Measurements from ENCODE around the gene EVI5.
"Not testable (repeated sequence)": the region's sequence is repeated elsewhere in the genome, so short reads cannot be mapped to it uniquely, and the experiment has no call there.

Gene EVI5

DNA sequence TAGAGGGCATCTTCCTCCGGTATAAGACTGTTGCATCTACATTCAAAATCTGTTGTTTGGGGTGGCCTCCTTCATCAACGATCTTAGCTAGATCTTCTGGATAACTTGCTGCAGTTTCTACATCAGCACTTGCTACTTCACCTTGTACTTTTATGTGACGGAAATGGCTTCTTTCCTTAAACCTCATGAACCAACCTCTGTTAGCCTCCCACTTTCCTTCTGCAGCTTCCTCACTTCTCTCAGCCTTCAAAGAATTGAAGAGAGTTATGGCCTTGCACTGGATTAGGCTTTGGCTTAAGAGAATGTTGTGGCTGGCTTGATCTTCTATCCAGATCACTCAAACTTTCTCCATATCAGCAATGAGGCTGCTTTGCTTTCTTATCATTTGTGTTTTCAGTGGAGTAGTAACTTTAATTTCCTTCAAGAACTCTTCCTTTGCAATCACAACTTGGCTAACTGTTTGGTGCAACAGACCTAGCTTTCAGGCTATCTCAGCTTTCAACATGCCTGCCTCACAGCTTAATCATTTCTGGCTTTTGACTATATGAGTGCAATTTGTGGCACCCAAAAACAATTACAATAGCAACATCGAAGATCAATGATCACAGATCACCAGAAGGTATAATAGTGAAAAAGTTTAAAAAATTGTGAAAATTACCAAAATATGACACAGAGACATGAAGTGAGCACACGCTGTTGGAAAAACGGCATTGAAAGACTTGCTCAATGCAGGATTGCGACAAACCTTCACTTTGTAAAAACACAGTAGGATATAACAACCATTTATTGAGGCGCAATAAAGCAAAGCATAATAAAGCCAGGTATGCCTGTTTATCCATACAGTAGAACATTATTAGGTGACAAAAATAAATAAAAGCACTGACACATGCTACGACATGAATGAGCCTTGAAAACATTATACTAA lies 241.5 kb downstream of the EVI5 start:
- FAIRE-seq, result no peak
- no peak for DNase-seq (ENCODE audit: insufficient read length)
- TF ChIP-seq POLR2A (IDR thresholded peaks at IDR 0.05; ENCODE audit: low read depth, low read length) (no peak), POLR2AphosphoS5 (IDR thresholded peaks at IDR 0.05; ENCODE audit: low read depth, low read length) (no peak), TAF1 (IDR thresholded peaks at IDR 0.05; ENCODE audit: borderline replicate concordance, low read depth, low read length) (no peak)

DNA sequence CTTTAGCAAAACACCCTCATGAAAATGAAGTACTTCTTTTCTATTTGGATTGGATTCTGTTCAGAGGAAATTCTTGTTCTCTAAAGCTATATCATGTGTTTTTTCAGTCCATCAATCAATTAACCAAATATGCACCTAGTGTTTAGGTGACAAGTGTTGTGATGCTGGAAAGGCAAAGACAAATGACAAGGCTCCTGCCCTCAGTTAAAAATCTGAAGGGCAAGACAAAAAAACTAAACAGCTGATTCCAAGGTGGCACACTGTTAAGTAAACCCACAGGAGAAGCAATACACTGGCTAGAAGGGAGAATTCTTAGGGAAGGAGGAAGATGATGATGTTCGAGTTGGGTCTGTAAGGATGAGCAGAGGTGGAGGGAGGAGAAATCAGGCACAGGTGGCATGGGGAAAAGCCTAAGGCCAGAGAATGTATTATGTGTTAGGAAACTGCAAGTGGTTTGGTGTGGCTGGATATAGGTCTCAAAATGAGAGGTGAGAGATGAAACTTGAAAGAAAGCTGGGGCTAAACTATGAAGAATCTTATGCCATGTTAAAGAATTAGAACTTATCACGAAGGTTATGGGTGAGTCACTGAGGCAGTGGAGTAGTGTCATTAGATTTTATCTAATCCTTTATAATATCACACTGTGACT lies 246.4 kb downstream of the EVI5 start:
- FAIRE-seq (peak; percentile 85), DNase-seq (ENCODE audit: insufficient read length) (peak; percentile 18)
- TF ChIP-seq POLR2A (IDR thresholded peaks at IDR 0.05; ENCODE audit: low read depth, low read length) (peak; percentile 61), POLR2AphosphoS5 (IDR thresholded peaks at IDR 0.05; ENCODE audit: low read depth, low read length) (peak; percentile 57; the same call in 1 of the 2 replicates), TAF1 (IDR thresholded peaks at IDR 0.05; ENCODE audit: borderline replicate concordance, low read depth, low read length) (no peak)

DNA sequence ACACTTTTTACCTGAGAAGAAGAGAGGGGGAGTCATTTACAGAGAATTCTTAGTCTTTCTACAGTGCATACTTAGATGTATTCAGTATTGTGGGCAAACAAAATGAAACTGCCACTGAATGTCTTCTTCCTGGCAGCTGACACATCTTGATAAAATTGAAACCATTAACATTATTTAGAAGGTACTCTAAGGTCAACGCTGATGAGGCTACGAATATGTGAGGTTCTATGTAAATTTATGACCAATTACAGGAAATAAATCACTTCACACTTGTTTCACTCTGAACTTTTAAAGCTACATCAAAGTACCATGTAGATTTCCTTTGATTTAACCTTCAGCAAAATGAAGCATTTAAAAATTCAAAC lies 246.9 kb downstream of the EVI5 start:
- TF ChIP-seq TAF1 (IDR thresholded peaks at IDR 0.05; ENCODE audit: borderline replicate concordance, low read depth, low read length) (no peak), POLR2AphosphoS5 (IDR thresholded peaks at IDR 0.05; ENCODE audit: low read depth, low read length) (no peak), POLR2A (IDR thresholded peaks at IDR 0.05; ENCODE audit: low read depth, low read length) (no peak)
- DNase-seq (ENCODE audit: insufficient read length), result no peak
- peak; percentile 78 for FAIRE-seq

DNA sequence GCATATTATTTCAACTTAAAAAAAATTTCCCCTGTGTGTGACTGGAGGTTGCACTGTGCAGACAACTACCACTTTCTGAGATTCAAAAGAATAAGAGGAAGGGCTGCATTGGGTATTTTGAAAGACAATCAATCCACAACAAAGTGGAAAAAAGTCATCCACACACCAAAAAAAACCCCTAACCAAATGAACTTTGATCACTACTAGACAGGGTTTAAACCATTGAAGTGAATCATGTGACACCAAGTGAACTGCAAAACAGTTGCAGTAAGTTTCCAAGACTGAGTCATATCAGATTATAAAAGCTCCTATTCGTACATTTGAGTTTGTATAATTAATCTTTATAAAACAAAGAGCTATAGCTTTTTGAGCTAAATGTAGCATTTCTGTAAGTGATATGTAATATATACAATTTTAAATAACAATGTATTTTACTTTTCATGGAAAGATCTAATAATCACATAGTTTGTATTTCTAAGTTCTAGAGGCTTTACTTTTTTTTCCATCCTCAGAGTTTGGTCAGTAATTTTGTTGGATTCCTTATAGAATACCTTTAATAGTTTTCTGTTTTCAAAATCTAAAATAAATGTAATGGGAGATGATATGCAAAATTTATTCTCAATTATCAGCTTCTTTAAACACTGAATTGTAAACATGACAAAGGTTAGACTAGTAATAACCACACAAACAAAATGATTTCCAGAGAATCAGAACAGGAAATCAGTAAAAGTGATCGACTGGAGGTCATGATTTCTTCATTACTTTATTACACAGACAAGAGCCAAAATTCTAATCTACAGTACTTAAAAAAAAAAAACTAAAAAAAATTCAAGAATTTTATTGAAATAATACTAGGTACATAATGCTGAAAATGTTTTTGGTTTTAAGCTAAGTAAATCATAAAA lies 247.7 kb downstream of the EVI5 start:
- TF ChIP-seq POLR2A (IDR thresholded peaks at IDR 0.05; ENCODE audit: low read depth, low read length) (no peak), TAF1 (IDR thresholded peaks at IDR 0.05; ENCODE audit: borderline replicate concordance, low read depth, low read length) (no peak), POLR2AphosphoS5 (IDR thresholded peaks at IDR 0.05; ENCODE audit: low read depth, low read length) (no peak)
- FAIRE-seq (peak; percentile 68), DNase-seq (ENCODE audit: insufficient read length) (no peak)

DNA sequence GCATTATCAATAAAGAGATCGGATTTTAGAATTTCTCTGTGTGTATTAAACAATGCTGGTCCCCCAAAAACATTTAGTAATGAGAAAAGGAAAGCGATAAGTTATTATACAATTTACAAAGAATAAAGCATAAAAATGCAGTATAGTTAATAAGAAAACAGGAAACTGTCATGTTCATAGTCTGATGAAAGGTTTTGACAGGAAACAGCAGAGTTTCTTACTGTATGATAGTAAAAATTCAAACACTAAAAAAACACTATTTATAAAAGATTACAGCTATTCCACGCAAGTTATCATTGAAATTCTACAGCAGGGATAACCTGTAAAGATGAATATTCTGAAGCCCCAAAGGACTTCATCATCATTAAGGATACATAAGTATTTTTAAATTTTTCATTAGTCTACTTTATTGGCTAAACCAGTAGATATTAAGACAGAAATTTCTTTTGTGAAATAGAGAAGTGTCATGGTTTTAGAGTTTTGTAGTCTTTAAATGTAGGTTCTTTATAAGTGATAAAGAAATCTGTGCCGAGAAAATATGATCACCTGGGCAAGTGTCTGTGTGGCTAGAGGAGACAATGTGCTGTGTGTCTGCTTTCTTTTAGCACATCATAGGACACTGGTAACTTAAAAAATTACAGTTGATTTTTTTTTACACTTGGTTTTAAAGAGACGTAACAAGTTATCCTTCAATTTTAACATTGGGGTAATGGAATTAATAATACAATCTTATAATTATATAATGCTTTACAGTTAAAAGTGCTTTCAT lies 248.5 kb downstream of the EVI5 start:
- TF ChIP-seq POLR2A (IDR thresholded peaks at IDR 0.05; ENCODE audit: low read depth, low read length), result no peak
- no peak for TF ChIP-seq POLR2AphosphoS5 (IDR thresholded peaks at IDR 0.05; ENCODE audit: low read depth, low read length)
- no peak for TF ChIP-seq TAF1 (IDR thresholded peaks at IDR 0.05; ENCODE audit: borderline replicate concordance, low read depth, low read length)
- FAIRE-seq, result no peak
- no peak for DNase-seq (ENCODE audit: insufficient read length)

DNA sequence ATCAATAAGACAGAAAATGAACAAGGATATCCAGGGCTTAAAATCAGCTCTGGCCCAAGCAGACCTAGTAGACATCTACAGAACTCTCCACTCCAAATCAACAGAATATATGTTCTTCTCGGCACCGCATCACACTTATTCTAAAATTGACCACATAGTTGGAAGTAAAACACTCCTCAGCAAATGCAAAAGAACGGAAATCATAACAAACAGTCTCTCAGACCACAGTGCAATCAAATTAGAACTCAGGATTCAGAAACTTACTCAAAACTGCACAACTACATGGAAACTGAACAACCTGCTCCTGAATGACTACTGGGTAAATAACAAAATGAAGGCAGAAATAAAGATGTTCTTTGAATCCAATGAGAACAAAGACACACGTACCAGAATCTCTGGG lies 252.5 kb downstream of the EVI5 start:
- FAIRE-seq; DNase-seq (ENCODE audit: insufficient read length): not testable (repeated sequence)

DNA sequence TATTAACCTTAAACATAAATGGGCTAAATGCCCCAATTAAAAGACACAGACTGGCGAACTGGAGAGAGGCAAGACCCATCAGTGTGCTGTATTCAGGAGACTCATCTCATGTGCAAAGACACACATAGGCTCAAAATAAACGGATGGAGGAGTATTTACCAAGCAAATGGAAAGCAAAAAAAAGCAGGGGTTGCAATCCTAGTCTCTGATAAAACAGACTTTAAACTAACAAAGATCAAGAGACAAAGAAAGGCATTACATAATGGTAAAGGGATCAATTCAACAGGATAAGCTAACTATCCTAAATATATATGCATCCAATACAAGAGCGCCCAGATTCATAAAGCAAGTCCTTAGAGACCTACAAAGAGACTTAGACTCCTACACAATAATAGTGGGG lies 253.0 kb downstream of the EVI5 start:
- DNase-seq (ENCODE audit: insufficient read length); FAIRE-seq: not testable (repeated sequence)

DNA sequence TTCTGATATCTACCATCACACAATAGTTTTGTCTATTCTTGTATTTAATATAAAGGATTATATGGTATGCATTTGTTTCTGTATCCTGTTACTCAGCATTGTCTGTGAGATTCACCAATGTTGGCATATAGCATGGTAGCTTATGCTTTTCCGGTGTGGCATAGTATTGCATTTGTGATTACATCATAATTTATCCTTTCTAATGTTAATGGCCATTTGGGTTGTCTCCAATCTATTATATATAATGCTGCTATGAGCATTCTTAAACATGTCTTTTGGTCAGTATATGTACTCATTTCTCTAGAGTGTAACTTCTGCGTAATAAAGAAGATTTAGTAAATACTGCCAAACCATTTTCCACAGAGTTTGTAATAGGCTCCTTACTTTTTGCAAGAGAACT lies 257.2 kb downstream of the EVI5 start:
- FAIRE-seq (no peak), DNase-seq (ENCODE audit: insufficient read length) (no peak)
- TF ChIP-seq POLR2AphosphoS5 (IDR thresholded peaks at IDR 0.05; ENCODE audit: low read depth, low read length) (no peak), POLR2A (IDR thresholded peaks at IDR 0.05; ENCODE audit: low read depth, low read length) (no peak), TAF1 (IDR thresholded peaks at IDR 0.05; ENCODE audit: borderline replicate concordance, low read depth, low read length) (no peak)

DNA sequence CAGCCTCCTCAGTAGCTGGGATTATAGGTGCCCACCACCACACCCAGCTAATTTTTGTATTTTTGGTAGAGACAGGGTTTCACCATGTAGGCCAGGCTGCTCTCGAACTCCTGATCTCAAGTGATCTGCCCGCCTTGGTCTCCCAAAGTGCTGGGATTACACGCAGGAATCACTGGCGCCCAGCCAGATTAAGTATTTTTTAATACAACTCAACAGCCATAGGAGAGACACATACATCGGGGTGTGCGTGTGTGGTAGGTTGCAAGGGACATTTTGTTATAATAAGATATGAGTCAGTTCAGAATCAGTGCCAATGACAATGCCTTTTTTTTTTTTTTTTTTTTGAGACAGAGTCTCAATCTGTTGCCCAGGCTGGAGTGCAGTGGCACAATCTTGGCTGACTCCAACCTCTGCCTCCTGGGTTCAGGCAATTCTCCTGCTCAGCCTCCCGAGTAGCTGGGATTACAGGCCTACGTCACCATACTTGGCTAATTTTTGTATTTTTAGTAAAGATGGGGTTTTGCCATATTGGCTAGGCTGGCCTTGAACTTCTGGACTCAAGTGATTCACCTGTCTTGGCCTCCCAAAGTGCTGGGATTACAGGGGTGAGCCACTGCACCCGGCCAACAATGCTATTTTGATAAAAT lies 259.8 kb downstream of the EVI5 start:
- DNase-seq (ENCODE audit: insufficient read length); FAIRE-seq: not testable (repeated sequence)

DNA sequence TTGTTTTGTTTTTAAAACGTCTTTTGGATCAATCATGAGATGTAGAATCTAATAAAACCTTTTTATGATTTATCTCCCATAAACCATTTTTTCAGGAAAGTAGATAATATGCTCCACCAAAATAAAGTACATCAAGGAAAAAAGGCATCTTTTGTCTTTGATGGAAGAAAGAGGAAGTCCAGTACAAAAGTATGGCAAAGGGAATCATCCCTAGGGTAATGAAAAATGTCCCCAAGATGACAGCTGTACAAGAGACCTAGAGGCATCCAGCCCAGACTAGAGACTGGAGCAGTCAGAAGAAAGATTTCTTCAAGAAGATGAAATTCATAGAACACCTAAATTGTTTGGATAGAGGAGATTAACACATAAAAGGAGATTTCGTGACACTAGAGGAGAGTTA lies 265.9 kb downstream of the EVI5 start:
- DNase-seq (ENCODE audit: insufficient read length) (no peak), FAIRE-seq (no peak)
- TF ChIP-seq POLR2A (IDR thresholded peaks at IDR 0.05; ENCODE audit: low read depth, low read length), result no peak
- TF ChIP-seq TAF1 (IDR thresholded peaks at IDR 0.05; ENCODE audit: borderline replicate concordance, low read depth, low read length), result no peak
- TF ChIP-seq POLR2AphosphoS5 (IDR thresholded peaks at IDR 0.05; ENCODE audit: low read depth, low read length), result no peak

DNA sequence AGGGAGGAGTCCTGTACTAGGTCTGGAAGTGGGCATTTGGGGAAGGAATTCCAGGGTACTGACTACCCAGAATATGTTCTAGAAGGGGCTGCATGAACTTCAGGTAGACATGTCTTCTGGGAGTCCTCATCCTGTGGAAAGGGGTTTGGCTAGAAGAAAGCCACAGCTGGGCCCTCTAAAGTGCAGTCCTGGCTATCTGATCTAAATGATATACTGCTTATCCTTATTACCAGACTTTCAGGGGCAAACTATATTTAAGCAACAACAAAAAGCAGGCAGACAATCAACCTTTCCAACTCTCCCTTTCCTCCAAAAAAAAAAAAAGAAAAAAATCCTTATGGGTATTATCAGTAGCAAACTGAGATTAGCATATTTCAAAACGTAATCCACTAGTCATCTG lies 268.3 kb downstream of the EVI5 start:
- no peak for DNase-seq (ENCODE audit: insufficient read length)
- FAIRE-seq, result no peak
- TF ChIP-seq POLR2AphosphoS5 (IDR thresholded peaks at IDR 0.05; ENCODE audit: low read depth, low read length) (no peak), POLR2A (IDR thresholded peaks at IDR 0.05; ENCODE audit: low read depth, low read length) (no peak), TAF1 (IDR thresholded peaks at IDR 0.05; ENCODE audit: borderline replicate concordance, low read depth, low read length) (no peak)
